Embryonic facial prominence (tissue), 1 donor: ENCODE data around the gene CALM1.
A peak's percentile ranks its signal among the peaks of the same experiment; 100 is the strongest.

Experiments used
- DNase-seq: peaks from one replicate; pipeline ENCODE4 v3.0.0-alpha.2; 2016; ENCODE audit errors: extremely low spot score

Gene CALM1

DNA sequence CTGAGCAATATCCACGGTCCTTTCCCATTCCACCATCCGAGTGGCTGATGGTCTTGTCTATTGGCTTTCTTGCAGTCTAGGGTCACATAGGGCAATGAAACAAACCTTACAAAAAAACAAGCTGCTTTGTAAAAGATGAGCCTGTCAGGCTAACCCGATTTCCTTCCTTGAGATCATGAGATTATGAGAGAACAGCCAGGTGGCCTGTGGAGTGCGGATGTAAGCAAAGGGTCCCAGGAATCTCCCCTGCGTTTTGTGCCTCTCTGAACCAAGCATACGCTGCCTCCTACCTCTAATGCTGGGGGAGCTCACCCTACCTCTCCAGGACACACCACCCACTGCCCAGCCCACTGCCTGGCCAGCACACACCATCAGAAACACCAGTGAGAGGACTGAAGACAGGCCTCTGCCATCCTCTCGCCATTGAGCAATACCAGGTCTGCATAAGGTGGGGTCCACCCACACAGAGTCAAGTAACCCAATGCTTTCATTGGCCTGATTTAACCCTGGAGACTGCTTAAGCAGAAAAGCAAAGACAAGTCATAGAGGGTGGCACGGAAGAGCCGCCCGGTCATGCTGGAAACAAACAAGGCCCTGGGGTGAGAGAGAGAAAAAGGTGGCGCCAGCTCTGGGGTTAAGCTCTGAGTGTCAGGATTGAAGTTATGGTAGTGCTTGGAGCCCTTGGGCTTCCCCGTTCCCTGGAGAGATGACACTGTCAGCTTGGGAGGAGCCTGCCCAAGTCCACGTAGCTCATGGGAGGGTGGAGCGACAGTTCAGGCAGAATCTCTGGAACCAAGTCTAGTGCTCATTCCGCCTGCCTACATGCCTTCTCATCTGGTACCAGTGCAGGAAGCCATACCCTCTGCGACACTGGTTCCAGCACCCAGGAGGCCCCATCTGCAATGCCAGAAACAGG is 46.6 kb downstream of the CALM1 start:
- no peak for DNase-seq

DNA sequence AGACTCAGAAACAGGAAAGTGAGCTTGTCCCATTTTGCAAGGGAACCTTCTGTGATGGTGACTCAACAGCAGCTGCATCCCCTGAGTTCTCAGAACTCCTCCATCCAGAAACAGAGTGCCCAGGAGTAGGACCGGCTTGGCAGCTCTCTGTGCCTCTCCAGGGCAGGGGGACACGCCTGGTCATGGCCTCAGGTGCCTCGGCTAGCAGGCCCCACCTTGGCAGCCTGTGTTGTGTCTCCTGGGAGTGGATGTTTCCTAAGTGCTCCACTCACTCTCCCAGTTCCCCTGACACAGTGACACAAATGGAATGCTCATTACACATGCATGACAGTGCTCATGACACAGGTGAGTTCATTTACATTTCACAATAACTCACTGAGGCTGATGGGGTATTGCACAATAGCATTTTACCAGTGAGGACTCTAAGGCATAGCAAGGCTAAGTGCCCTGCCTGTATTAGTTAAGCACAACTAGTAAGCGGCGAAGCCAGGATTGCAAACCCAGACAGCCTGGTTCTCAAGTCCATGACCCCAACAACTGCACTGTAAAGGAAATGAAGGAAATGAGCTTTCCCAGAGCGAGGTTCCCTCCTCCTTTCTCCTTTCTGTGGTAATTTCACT is 47.4 kb downstream of the CALM1 start:
- no peak for DNase-seq

DNA sequence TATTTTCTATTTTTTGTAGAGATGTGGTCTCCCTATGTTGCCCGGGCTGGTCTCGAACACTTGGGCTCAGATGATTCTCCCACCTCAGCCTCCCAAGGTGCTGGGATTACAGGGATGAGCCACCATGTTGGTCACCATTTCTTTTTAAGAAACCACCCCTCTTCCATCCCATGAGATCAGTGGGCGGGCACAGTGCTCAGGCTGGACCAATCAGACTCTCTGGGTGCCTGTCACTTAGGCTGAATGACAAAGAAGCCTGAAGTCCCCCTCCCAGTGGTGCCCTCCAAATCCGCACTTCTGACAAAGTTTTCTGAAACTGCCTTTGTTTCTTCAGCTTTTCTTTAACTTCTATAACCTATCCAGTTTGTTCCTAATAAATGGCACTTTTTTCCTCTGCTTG is 48.2 kb downstream of the CALM1 start:
- DNase-seq: no peak

DNA sequence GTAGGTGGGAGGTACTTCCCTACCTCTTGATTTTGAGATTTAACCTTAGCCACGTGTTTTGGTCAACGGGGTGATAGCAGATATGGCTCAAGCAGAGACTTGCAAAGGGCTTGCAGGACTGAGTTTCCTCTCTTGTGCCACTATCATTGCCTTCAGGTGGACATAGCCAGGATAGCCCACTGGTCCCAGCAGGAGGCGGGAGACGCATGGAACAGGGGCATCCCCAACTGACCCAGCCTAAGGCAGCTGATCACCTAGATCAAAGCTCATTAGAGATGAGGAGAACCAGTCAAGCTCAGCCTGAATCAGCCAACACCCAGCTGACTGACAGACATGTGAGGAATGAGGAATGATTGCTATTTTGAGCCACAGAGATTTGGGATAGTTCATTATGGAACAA is 49.6 kb downstream of the CALM1 start:
- DNase-seq: no peak

DNA sequence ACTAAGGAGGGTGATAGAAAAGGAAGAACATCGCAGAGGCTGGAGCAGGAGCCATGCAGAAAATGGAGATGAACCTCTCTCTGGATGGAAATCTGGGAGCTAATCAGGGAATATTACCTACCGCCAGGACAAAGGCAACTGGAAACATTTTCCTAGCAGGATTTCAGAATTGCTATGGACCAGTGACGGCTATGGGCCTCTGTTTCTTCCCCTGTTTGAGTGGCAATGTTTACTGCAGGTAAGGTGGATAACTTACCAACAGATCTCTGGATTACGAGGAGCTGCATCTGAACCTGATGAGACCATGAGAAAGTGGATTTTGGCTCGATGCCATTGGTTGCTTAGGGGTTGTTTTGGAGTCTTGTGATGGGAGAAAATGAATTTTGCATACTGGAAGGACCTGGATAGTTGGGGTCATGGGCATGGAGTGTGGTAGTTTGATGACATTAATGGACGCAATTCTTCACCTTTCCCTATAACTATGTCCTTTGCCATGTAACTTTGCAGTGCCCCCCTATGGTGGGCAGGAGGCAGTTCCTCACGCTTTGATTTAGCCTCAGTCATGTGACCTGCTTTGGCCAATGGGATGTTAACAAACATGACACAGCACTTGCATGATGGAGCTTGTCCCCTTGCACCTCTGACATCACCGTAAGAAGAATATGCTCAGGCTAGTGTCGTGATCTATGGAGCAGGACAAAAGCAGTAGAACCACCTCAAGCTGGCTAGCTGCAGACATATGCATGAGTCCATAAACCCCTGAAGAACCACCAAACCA is 51.1 kb downstream of the CALM1 start:
- no peak for DNase-seq

DNA sequence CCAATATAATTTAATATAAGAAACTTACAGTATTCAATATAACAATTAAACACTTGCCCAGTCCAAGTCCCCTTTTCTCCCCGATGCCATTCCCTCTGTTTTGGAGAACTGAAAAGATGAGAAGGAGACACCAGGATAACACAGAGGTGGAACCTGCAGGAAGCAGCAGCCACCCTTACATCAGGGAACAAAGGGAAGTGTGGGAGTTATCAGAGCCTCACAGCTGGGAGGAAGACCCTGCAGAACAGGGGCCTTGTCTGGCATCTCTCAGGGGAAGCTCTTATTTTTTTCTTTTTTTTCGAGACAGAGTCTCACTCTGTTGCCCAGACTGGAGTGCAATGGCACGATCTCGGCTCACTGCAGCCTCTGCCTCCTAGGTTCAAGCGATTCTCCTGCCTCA is 52.6 kb downstream of the CALM1 start:
- no peak for DNase-seq

DNA sequence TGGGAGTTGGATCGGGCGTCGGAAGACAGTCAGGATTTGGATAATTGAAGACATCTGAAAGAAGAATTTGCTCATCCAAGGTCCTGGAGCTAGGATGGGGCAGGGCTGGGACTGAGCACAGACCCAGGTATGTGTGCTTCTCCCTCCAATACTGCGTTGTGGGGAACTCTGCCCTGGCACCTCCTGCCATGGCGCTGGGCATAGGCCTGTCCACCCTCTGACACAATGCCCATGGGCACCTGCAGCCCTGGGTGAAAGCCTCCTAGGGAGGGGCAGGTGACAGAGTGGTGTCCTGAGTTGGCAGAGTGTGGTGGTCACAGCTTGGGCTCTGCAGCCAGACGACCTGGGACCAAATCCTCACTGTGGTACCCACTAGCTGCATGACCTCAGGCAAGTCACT is 53.3 kb downstream of the CALM1 start:
- no peak for DNase-seq

DNA sequence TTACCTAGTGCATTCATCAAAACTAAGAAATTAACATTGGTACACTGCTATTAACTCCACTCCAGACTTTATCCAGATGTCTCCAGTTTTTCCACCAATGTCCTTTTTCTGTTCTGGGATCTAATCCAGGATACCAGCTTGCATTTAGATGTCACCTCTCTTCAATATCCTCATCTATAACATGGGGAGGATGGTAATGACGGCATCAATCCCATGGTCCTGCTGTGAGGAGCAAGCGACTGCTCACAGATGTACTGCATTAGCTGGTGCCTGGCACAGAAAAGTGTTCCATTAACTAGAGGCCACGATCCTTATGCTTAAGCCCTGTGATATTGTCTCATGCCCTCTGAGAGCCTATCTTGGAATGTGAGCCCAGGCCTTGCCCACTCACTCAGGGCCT is 53.8 kb downstream of the CALM1 start:
- no peak for DNase-seq

DNA sequence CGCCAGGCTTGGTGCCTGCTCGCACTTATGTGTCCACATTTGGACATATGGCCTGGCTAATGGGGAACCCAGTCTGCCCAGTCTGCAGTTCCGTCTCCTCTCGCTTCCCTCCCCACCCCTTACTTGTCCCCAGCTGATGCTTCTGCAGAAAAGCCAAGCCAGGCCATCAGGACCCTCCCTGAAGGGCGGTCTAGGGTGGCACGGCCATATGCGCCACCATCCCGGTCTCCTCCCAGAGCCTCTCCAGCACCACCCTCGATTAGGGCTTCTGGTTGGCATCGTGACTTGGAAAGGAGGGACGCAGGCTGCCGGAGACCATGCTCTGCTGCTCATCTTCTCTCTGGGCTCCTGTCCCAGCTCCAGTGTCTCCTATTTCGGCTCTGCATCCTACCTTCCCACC is 54.6 kb downstream of the CALM1 start:
- DNase-seq: no peak

DNA sequence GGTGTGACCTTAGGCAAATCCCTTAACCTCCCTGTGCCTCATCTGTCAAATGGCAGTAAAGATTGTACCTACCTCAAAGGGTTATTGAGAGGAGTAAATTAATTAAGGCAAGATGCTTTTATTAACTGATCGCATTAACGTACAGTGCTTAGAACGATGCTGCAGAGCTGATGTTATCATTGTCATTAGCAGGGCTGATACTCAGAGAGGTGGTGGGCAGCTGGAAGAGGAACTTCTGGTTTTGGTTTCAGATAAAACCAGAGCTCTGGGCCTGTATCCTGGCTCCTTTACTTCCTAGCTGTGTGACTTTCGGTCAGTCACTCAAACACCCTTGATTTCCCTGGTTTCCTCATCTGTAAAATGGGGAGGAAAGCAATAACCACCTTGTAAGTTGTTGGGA is 55.1 kb downstream of the CALM1 start:
- no peak for DNase-seq

DNA sequence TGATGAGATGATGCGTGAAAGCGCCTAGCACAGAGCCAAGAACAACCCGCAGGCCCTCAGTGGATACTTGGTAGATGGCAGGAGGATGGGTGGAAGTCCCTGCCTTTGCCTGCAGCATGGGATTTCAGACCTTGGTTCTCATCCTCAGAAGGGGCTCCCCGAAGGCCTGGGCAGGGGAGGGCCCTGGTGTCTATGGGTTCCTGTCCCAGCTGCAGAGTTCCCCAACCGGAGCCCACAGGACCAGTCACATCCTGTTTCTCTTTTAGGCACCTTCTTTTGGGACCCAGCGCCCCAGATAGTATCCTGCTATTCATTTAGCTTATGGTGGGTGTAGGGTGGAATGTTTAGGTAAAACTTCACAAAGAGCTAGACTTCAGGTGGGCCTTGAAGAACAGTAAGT is 55.5 kb downstream of the CALM1 start:
- DNase-seq: no peak

DNA sequence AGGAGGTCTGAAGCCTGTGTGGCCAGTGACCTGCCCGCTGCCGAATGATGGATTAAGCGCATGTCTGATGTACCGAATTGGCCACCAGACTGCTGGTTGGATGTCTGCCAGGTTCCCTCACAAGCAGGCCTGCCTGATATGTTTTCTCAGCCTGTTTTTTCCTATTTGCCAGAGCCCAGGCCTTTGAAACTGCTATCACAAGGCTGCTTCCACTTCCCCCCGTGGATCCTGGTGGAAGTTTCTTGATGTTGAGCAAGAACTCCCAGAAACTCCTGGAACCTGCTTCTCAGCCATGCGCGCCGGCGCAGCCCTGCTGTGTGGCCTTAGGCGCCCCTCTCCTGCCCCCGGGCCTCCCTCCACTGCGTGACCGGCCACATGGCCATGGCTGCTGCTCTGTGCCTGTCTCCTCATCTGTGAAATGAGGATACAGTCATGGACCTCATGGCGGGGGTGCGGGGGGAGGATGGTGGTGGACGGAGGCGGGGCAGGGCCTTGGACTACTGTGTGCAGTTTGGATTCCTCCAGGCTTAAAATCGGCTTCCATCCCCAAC is 56.6 kb downstream of the CALM1 start:
- DNase-seq: no peak

DNA sequence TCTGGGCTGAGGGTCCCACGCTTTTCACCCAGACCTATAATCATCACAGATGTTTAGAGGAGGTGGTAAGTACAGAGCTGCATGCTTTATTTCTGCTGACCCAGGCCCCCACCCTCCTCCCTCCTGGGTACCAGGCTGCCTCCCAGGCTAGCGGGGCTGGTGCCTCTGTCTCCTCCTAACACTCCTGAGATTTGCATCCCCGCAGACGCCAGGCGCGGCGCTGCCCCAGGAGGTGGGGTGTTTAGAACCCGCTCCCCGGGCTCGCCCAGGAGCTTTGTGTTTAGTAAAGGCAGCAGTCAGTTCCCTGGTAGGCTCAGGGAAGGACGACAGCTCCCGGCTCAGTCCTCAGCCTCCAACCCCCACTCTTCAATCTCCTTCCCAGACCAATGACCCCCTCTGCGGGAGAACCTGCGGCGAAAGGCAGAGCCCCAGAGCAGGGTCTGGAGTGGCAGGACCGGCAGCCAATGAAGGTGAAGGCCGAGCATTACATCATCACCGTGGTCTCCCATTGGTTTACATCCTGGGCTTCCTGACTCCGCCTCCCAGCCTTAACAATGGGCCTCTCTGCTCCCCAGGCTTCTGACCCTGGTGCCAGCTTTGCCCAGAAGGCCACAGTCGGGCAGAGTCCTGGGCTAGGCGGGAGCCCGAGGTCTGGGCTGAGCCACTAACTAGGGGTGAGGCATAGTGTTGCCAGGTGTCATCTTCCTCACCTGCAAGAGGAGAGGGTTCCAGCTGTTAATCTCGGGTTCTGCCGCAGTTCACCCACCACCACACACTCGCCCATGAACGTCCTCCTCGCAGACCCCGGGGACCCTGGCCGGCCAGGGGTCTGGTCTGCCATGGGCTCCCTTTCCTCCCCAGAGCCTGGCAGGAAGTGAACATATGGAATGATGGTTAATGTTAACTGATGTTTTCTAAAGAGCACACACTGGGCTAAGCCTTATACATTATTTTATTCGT is 57.5 kb downstream of the CALM1 start:
- peak; percentile 79 for DNase-seq

DNA sequence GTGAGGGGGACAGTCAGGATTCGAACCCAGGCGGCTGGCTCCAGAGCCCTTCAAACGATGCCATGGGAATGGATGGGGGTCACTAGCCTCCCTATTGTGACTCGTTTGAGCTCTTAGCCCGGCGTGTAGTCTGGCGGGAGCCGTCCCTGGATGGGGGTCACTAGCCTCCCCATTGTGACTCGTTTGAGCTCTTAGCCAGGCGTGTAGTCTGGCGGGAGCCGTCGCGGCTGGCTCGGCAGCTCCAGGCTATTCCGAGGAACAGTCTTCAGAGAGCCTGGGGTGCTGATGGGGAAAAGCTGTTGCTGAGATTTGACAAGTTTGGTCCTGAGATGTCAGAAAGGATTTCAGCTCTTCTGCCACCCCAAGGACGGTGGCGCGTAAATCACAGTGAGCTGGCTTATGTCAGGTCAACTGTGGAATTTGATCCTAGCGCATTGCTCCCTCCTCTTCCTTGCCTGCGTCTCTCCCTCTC is 58.3 kb downstream of the CALM1 start:
- DNase-seq: no peak

DNA sequence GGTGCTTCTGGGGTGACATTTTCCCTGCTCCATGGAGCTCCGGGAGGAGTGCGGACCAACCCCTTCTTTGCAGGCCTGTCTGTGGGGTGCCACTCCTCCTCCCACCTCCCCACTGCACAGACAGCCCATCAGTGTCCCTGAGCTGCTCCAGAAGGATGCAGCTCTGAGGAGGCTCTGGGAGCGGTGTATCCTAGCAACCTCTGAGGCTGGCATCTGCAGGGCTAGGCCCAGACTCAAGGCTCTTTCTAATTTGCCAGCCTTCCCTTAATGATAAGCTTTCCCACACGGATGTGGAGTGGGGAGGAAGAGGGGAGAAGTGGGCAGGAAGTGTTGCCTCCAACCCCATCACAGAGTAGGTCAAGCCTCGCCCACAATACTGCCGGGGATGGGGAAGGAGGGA is 59.7 kb downstream of the CALM1 start:
- no peak for DNase-seq

DNA sequence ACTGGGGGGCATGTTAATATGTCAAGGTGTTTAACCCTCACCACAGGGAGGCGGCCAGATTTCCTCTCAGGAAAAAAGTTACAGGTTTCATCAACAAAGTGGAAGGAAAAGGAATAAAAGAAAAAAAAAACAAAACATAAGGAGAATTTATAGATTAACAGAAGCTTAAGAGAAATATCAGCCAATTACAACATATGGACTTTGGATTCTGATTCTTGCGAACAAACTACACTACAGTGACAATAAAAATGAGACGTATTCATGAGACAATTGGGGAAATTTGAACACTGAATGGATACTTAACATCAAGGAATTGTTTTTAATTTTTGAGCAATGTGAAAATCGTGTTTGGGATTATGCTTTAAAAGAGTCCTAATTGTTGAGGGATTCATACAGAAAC is 60.4 kb downstream of the CALM1 start:
- no peak for DNase-seq
